Renal pelvis (tissue), 4 donors: Measurements from ENCODE around the gene ADD3. TPM values are rescaled to one million over a fixed set of nuclear protein-coding genes. Genes with fewer than 3 reads are reported as not detected.
"Not testable (repeated sequence)": the region's sequence is repeated elsewhere in the genome, so short reads cannot be mapped to it uniquely, and the experiment has no call there.

Source experiments
- DNase-seq: peaks from one replicate; pipeline ENCODE4 v3.0.0-alpha.2; 2013
- polyA plus RNA-seq, 3 donors: library from polyadenylated mRNA; unstranded; fragments of 120-200 nt; gene quantifications; one replicate each; pipeline ENCODE4 v1.2.1, GENCODE V29; 2013; ENCODE audit not compliant: insufficient read length in 3 of 3

Gene ADD3
- polyA plus RNA-seq, 3 donors, result 223 to 320 (median 288) TPM

DNA sequence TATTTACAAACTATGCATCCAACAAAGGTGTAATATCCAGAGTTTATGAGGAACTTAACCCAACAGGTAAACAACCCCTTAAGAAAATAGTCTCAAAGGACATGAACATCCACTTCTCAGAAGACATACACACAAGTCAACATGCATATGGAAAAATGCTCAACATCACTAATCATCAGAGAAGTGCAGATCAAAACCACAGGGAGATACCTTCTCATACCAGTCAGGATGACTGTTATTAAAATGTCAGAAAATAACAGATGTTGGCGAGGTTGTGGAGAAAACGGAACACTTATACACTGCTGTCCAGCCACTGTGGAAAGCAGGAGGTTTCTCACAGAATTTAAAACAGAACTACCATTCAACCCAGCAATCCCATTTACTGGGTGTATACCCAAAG is 84.0 kb downstream of the ADD3 start:
- DNase-seq, result no peak

DNA sequence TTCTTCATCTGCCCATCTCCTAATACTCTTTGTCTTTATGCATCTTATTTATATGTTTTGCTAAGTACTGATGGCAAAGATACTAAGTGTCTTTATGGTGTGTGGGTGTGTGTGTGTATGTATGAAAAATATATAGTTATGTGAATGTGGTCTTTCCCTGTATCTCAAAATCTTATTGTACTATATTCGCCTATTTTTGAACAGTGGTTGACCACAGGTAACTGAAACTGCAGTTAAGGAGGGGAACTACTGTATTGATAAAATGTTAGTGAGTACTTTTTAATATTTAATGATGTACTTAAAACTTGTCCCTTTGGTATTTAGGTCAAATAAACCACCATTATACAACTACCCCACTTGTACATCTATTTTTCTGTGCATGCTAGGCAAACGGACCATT is 85.9 kb downstream of the ADD3 start:
- no peak for DNase-seq

DNA sequence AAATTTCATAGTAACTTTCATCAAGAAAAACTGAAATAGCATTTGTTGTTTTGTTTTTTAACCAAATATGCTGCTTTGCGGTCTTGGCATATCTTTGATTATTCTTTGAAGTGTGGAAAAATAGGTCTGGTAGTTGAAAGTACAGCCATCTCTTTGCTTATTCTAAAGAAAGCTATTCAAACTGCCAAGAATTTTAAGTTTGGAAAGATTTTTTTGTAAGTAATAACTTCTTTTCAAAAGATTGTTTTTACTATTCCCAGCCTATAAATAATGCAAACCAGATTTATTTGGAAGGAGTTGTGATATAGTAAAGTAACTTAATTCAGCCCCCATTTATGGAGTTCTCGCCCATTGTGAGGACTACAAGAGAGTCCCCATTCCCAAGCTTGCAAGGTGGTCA is 87.0 kb downstream of the ADD3 start:
- DNase-seq, result no peak

GRCh38 chr10:110101464-110102144 is 93.8 kb downstream of the ADD3 start:
- DNase-seq, result no peak

- no peak for DNase-seq
Observed at GRCh38 chr10:110103921-110104461, 96.2 kb downstream of the ADD3 start.

DNA sequence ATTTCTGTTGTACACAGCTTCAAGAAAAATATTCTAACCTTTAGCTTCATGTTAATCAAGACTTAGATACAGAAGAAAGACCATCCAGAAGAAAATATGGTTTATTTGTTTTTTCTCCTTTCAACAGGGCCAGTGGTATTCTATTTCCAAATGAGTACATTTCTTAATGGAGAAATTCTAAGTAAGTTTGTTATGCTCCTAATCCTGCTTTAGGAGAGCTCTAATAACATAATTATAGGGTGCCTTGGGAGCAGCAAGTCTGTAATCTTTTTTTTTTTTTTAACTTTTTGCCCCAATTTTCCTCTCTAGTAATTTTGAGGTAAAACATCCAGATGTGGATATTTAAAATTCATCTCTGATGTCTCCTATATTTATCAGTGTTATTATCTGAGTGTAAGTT is 98.1 kb downstream of the ADD3 start:
- no peak for DNase-seq

DNA sequence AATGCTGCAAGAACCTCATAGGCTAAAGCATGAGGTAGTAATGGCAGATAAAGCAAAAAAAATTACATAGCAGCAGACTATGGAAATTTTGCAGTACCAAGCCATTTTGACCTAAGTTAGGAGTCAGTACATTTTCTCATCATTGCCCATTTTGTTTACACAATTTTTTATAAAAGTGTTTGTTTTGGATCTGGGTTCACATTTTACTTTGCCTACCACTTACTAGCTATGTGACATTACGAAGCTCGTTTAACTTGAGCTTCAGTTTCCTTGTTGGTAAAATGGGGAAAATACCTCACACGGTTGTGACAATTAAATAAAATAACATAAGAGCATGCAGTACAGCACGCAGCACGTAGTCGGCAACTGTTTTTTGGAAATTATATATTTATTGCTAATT is 99.6 kb downstream of the ADD3 start:
- DNase-seq, result no peak

DNA sequence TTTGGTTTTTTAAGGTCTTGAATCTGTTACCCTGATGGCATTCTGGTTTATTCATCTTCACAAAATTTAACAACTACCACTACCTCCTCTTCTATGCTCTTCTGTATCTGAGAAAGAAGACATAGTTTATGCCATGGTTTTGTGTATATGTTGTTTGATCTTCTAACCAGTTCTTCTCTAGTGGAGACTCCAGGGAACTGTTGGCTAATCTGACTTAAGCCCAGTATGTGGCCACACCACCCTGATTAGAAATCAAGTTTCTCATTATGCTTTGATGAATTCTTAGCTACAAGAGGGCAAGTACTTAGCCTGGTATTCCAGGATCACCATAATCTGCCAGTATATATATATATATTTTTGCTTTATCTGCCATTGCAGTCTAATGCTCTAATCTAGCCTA is 100.1 kb downstream of the ADD3 start:
- no peak for DNase-seq

GRCh38 chr10:110109511-110109910 is 101.7 kb downstream of the ADD3 start:
- DNase-seq, result peak; percentile 3

- DNase-seq, result no peak
Observed at GRCh38 chr10:110110338-110110737, 102.6 kb downstream of the ADD3 start.

DNA sequence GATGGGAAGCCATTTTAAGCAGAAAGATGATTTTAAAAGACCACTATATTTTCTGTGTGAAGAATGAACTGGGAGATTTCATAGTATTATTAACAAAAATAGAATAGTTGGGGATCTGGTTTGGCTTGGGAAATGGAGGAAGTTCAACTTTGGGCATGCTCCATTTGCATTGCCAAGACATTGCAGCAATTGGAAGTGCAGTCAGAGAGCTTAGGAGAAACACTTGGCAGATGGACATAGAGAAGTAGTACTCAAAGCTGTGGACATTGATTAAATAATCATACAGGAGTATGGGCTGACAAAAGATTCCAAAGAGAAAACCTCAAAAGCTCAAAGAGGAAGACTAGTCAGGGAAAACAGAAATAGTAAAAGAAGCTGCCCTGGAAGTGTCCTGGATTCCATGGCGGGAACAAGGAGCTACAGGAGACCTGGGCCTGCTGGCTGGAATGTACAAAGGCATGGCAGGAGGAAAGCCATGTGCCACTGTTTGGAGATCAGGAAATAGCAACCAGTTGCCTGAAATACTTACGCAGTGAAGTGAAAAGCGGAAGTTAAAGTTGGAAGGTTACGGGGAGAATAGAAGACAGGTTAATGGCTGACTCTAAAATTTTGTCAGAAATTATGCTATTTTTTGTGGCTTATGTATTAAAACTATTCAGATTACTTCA is 106.0 kb downstream of the ADD3 start:
- DNase-seq, result no peak

DNA sequence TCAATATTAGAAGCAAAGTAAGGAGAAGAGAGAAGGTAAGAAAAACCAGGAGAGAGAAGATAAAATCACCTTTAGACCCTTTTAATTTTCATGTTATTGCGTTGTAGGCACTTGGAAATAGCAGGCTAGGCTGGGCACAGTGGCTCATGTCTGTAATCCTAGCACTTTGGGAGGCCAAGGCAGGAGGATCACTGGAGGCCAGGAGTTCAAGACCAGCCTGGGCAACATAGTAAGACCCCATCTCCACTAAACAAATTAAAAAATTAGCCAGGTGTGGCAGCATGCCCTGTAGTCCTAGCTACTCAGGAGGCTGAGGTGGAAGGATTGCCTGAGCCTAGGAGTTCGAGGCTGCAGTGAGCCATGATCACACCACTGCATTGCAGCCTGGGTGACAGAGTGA is 106.9 kb downstream of the ADD3 start:
- not testable (repeated sequence) for DNase-seq

GRCh38 chr10:110115784-110116520 is 108.2 kb downstream of the ADD3 start:
- no peak for DNase-seq

DNA sequence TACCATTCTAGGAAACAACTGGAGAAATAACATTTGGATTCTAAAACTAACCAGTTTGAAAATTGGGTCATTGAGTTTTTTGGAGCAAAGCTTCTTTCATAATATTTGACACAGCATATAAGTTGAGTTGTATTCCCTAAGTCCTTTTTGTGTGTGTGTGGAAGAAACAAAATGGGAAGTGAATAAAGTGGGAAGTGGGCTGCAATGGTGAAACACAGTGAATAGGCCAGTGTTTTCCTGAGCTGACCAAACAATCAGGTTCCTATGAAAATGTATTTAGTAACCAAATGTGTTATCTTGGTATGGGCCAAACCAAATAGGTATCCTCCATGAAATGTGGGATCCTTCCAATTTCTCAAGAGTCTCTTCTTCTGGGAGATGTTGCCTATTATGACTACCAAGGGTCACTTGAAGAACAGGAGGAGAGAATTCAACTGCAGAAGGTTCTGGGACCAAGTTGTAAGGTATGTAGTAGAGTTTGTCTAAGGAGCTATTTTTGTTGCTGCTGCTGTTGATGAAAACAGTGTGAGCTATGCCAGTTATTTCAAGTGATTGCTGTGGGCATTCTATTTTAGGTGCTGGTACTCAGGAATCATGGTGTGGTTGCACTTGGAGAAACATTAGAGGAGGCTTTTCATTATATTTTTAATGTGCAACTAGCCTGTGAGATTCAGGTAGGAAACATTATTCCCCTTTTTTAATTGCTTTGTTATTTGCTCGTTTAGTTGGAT is 111.3 kb downstream of the ADD3 start:
- DNase-seq, result no peak

DNA sequence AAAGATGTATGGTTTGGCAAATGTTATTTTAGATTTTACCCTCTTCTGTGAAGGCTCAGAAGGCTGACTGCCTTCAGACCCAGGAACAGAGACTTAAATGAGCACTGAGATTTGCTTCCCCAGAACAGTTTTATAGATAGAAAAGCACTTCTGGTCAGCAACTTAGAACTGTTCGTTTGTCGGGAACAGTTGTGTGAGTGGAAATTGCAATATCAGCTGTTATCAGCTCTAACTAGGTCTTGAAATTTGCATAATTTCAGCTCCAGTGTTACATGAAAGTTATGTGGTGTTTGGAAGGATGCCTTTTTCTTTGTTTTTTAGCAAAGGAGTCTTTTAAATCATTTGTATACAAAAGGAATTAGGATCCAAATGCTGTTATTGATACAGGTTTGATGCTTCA is 115.8 kb downstream of the ADD3 start:
- DNase-seq, result no peak

- DNase-seq, result no peak
Observed at GRCh38 chr10:110129490-110129889, 121.7 kb downstream of the ADD3 start.

DNA sequence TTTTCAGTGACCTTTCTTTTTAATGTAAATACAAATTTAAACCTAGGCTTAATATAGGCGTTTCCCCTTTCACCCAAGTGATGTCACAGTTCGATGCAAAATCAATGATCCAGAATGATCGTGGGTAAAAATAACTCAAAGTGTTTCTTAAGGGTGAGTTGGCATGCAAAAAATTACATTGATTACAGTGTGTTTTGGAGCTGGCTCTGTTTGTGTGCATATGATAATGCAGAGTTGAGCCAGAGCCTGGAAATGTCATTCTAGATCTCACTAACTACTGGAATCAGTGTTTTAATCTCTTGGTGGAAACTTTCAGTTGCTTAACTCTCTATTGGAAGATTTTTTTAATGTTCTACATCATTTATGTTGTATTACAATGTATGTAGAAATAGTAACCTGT is 127.1 kb downstream of the ADD3 start:
- no peak for DNase-seq

DNA sequence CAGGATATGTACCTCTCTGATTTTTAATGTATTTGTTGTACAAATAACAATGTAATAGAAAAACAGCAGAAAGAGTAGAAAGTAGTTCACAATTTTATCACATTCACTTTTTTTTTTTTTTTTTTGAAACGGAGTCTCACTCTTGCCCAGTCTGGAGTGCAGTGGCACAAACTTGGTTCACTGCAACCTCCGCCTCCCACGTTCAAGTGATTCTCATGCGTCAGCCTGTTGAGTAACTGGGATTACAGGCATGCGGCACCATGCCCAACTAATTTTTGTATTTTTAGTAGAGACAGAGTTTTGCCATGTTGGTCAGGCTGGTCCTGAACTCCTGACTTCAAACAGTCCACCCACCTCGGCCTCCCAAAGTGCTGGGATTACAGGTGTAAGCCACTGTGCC is 128.1 kb downstream of the ADD3 start:
- not testable (repeated sequence) for DNase-seq

GRCh38 chr10:110137142-110137545 is 129.4 kb downstream of the ADD3 start:
- peak; percentile 65 for DNase-seq

GRCh38 chr10:110138197-110138812 is 130.5 kb downstream of the ADD3 start:
- DNase-seq, result peak; percentile 76

- no peak for DNase-seq
Observed at GRCh38 chr10:110141185-110141584, 133.4 kb downstream of the ADD3 start.
